ENCODE measurements around the gene MTRR. TPM values are rescaled to one million over a fixed set of nuclear protein-coding genes. Genes with fewer than 3 reads are reported as not detected.
"Not testable (repeated sequence)": the region's sequence is repeated elsewhere in the genome, so short reads cannot be mapped to it uniquely, and the experiment has no call there.

Gene MTRR
- total RNA-seq, 1 donor from 2014 or later, result 44.1 TPM

DNA sequence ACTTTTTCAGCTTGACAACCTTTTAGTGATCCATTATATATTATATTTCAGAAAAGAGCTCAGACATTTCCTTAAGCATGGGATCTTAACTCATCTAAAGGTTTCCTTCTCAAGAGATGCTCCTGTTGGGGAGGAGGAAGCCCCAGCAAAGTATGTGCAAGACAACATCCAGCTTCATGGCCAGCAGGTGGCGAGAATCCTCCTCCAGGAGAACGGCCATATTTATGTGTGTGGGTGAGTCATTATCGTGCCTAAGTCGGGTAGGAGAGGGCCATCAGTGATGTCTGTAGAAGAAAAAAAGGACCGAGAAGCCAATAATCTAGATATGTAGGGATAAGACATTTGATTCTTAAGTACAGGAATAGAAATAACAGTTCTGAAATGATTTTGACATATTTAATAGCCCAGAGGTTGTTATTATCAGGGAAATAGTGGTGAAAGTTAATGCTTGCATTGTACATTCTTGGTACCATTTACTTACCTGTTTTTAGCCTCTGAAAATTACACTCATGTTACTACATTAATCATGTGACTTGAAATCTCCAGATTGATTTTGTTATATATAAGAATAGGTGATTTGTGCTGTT is 28.2 kb downstream of the MTRR start:
- no peak for DNase-seq

DNA sequence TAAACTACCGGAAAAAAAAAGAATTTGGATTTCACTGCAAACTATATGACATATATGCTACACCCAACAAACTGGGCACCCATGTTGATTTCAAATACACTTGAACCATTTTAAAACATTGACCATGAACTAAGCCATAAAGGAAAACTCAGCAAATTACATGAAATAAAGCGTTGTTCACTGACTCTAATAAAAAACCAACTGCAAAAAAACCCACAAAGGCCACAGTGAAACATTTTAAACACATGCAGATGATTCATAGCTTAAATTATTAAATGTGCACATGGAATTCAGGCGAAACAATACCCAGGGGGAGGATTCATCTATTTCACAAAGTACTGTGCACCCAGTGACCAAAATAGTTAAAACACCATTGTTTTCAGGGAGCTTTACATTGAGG is 33.3 kb downstream of the MTRR start:
- no peak for DNase-seq

GRCh38 chr5:7902666-7903625 is 34.0 kb downstream of the MTRR start:
- DNase-seq, result no peak

GRCh38 chr5:7904170-7904569 is 35.2 kb downstream of the MTRR start:
- DNase-seq, result no peak

DNA sequence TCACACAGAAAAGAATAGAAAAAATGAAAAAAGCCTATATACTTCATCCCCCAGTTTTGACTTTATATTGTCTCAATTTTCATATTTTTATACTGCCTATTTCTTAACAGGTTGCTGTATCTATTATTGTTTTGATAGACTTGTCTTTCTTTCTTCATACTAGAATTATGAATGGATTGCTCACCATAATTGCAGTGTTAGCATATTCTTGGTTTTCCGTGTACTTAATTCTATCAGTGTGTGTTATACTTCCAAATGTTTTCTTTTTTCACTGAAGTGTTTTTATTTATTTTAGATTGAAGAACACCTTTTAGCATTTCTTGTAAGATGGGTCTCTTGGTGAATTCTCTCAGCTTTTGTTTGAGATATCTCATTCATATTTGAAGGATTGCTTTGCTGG is 38.7 kb downstream of the MTRR start:
- no peak for DNase-seq

GRCh38 chr5:7908317-7908716 is 39.4 kb downstream of the MTRR start:
- DNase-seq, result no peak

DNA sequence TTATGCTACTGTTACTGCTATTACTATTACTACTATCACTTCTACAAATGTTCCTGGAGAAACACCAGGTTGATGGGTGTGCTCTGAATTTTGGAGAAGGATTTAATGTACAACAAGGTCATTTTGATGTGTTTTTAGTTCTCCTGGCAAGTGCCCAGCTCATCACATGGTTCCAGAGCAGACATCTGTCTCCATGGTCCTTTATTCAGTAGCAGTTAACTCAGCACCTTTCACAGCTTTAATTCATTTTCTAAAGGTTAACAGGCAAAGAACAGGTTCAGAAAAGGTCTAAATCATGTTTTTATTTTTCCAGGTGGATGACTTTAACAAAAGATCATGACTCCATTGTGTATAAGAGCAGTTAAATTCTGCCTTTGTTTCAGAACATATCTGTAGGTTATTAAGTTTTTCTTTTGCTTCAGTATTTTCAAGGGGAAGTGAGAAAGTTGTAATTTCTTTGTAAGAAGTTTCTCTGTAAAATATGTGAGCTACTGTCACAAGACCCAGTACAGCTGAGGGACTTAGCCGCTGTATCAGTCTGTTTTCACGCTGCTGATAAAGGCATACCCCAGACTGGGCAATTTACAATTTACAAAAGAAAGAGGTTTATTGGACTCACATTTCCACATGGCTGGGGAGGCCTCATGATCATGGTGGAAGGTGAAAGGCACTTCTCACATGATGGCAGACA is 41.9 kb downstream of the MTRR start:
- no peak for DNase-seq

GRCh38 chr5:7911429-7911771 is 42.5 kb downstream of the MTRR start:
- DNase-seq, result not testable (repeated sequence)

- no peak for DNase-seq
Observed at GRCh38 chr5:7916171-7916804, 47.3 kb downstream of the MTRR start.

GRCh38 chr5:7917130-7918123 is 48.5 kb downstream of the MTRR start:
- DNase-seq, result no peak

- DNase-seq, result no peak
Observed at GRCh38 chr5:7925961-7926695, 57.2 kb downstream of the MTRR start.

DNA sequence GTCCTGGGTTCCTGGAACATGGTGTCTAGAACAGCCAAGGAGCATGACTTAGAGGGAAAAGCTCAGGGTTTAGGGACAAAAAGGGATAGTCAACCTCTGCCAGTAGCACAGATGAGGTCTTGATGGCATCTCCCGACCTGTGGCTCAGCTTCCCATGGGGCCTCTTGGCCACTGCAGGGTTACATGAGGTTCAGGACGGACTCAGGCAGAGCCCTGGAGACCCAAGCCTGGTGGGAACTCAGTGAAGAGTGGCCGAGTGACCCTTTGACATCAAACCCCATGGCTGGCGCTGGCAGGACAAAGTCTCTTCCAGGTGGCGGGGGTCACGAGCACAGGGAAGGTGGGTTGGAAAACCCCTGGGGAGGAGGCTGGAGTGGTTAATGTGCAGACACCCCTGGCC is 57.8 kb downstream of the MTRR start:
- DNase-seq, result no peak

GRCh38 chr5:7927466-7928375 is 58.8 kb downstream of the MTRR start:
- peak; percentile 4 for DNase-seq

DNA sequence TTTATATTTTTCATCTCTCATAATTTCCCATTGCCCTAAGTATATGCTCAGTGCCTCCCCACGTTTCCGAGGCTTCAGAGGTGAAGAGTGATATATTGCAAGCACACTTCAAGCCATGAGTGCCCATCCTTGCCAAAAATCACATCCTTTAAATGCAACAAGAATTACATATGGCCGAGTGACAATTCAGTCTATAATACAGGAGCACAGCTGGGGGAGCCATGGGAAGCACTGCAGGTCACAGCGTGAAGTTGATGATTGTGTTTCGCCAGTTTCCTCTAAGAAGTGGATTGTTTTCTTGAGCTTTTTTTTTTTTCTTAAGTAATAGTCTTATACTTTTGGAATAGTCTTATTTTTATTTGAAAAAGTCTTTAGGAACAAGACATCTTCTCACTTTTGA is 61.1 kb downstream of the MTRR start:
- no peak for DNase-seq

DNA sequence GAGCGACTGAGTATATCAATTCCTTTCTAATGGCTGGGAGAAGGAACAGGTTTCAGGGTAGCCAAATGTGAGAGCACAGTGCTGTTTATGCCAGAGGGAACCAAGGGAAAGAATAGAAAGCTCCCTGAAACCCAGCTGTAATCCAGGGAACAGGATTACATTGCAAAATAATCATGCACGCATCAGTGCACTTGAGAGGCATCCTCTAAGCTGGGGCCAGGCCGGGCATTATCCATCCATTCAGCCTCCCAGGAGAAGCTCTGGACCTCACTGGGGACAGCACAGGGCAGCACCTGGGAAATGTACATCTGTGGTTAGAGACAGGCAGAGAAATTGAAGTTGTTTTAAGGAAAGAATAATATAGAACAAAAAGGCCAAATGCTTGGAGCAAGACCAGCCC is 72.7 kb downstream of the MTRR start:
- DNase-seq, result no peak

- no peak for DNase-seq
Observed at GRCh38 chr5:7947301-7947700, 78.4 kb downstream of the MTRR start.

Measured in skin of body (tissue), 2 donors.